HEK293T (cell line): Measurements from ENCODE around the gene SCG5.

Experiments used
- CTCF ChIA-PET: fragments of 350-600 bp; formaldehyde crosslinking; extraction: SDS; loops from one replicate; lab custom pipeline; 2021; ENCODE audit warnings: antibody characterized with exemption, inconsistent platforms; lab: Yijun Ruan, JAX
- POLR2A ChIA-PET: fragments of 350-600 bp; formaldehyde crosslinking; extraction: SDS; loops from one replicate; lab custom pipeline; 2020; ENCODE audit warnings: antibody characterized with exemption, inconsistent platforms; lab: Yijun Ruan, JAX
- DNase-seq: peaks from one replicate; pipeline ENCODE4 v3.0.0; 2012; ENCODE audit warnings: mixed read lengths; ENCODE audit errors: extremely low spot score
- ARNT ChIP-seq: fragments of 450-650 bp; IDR thresholded peaks from 2 replicates; pipeline ENCODE4 v1.6.1; 2017; ENCODE audit warnings: mild to moderate bottlenecking
- BHLHE40 ChIP-seq: fragments of 450-650 bp; IDR thresholded peaks from 2 replicates; pipeline ENCODE4 v1.6.1; 2016; ENCODE audit warnings: mild to moderate bottlenecking, moderate library complexity, borderline replicate concordance
- CTBP1 ChIP-seq: fragments of 450-650 bp; IDR thresholded peaks from 2 replicates; pipeline ENCODE4 v1.6.1; 2016; ENCODE audit warnings: borderline replicate concordance
- ELF4 ChIP-seq: fragments of 450-650 bp; IDR thresholded peaks from 2 replicates; pipeline ENCODE4 v1.6.1; 2017; ENCODE audit warnings: antibody characterized with exemption
- FOXA1 ChIP-seq: fragments of 450-650 bp; IDR thresholded peaks from 2 replicates; pipeline ENCODE4 v1.6.1; 2016; ENCODE audit warnings: mild to moderate bottlenecking
- FOXK2 ChIP-seq: fragments of 450-650 bp; IDR thresholded peaks from 2 replicates; pipeline ENCODE4 v1.6.1; 2016; ENCODE audit warnings: mild to moderate bottlenecking
- FOXM1 ChIP-seq: fragments of 450-650 bp; IDR thresholded peaks from 2 replicates; pipeline ENCODE4 v1.6.1; 2017; ENCODE audit warnings: mild to moderate bottlenecking, borderline replicate concordance
- HDGF ChIP-seq: fragments of 450-650 bp; IDR thresholded peaks from 2 replicates; pipeline ENCODE4 v1.6.1; 2017; ENCODE audit warnings: antibody characterized with exemption, borderline replicate concordance
- L3MBTL2 ChIP-seq: fragments of 450-650 bp; conservative IDR thresholded peaks from 2 replicates; pipeline ENCODE4 v1.6.1; 2016; ENCODE audit warnings: mild to moderate bottlenecking
- LEF1 ChIP-seq: fragments of 450-650 bp; IDR thresholded peaks from 2 replicates; pipeline ENCODE4 v1.6.1; 2017; ENCODE audit warnings: mild to moderate bottlenecking, borderline replicate concordance
- NFRKB ChIP-seq: fragments of 450-650 bp; IDR thresholded peaks from 2 replicates; pipeline ENCODE4 v1.6.1; 2016; ENCODE audit warnings: mild to moderate bottlenecking, moderate library complexity
- SP1 ChIP-seq: fragments of 450-650 bp; IDR thresholded peaks from 2 replicates; pipeline ENCODE4 v1.6.1; 2017
- SUZ12 ChIP-seq: fragments of 450-650 bp; IDR thresholded peaks from 2 replicates; pipeline ENCODE4 v1.6.1; 2016; ENCODE audit warnings: mild to moderate bottlenecking
- TARDBP ChIP-seq: fragments of 450-650 bp; IDR thresholded peaks from 2 replicates; pipeline ENCODE4 v1.6.1; 2016
- ZNF384 ChIP-seq: fragments of 450-650 bp; IDR thresholded peaks from 2 replicates; pipeline ENCODE4 v1.6.1; 2016
- TF ChIP-seq, protein P1 (sequence below): fragments of 450-650 bp; IDR thresholded peaks from 2 replicates; pipeline ENCODE4 v1.6.1; 2016

Gene SCG5

DNA sequence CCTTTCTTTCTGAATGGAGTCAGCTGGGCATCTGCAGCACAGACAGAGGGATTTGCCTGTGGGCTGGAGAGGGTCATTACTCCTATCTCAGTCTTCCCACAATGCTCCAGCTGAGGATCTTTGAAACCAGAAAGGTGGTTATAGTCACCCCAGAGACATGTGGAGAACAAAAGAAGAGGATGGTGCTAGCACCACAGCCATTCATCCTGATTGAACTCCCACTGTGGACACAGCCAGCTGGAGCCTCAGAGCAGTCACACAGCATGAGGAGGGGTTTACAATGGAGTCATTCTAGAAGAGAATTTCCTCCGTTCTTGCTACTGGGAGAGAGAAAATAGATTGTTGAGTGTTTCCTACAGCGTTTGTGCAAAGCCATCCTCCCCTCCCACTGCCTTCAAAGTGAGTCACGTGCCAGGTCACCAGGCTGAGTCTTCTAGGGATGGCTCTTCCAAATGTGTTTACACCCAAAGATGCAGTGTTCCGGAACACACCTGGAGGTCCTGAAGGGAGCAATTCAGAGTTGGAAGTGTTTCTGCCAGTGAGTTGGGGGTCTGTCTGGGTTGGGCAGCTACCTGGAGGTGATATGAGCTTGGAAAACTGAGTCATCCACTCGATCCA is 57.4 kb downstream of the SCG5 start:
- CTCF ChIA-PET = no interaction called here
- no peak for DNase-seq
- no peak for TF ChIP-seq SP1
- TF ChIP-seq BHLHE40 = no peak
- TF ChIP-seq ZNF384 = no peak
- no peak for TF ChIP-seq LEF1
- no peak for TF ChIP-seq TARDBP
- TF ChIP-seq FOXK2 = no peak
- TF ChIP-seq FOXA1 = no peak
- TF ChIP-seq ARNT = no peak
- no peak for TF ChIP-seq ELF4
- no peak for TF ChIP-seq FOXM1
- no peak for TF ChIP-seq SUZ12
- TF ChIP-seq, protein P1, sequence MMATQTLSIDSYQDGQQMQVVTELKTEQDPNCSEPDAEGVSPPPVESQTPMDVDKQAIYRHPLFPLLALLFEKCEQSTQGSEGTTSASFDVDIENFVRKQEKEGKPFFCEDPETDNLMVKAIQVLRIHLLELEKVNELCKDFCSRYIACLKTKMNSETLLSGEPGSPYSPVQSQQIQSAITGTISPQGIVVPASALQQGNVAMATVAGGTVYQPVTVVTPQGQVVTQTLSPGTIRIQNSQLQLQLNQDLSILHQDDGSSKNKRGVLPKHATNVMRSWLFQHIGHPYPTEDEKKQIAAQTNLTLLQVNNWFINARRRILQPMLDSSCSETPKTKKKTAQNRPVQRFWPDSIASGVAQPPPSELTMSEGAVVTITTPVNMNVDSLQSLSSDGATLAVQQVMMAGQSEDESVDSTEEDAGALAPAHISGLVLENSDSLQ = no peak
- no peak for TF ChIP-seq HDGF
- no peak for TF ChIP-seq CTBP1
- no peak for TF ChIP-seq L3MBTL2
- no peak for TF ChIP-seq NFRKB
- POLR2A ChIA-PET = no interaction called here

DNA sequence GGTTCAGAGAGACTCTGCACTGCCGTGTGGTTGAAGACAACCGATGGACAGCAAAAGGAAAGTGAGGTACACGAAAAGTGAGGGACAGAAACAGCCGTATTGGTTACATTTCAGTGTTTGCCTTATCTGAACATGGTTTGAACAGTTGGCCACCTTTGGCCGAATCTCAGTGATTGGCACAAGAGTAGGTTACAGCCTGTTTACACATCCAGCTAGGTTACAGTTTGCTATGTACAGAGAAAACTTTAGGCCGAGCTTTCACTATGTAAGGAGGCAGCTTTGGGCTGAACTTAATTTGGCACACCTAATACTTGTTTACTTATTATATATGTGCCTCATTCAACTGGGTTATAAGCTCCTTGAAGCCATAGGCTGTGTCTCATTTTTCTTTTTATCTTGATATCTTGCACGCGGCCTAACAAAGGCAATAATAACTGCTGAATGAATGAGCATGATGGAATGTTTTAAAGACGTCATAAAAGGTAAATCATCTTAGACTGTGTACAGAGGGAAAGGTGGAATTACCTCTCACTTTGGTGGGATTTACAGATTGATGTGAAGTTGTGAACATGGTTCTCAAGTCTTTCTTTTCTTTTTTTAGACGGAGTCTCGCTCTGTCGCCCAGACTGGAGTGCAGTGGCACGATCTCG is 59.1 kb downstream of the SCG5 start:
- ChIA-PET CTCF (no interaction called here), POLR2A (no interaction called here)
- no peak for TF ChIP-seq FOXA1
- no peak for TF ChIP-seq ARNT
- no peak for TF ChIP-seq BHLHE40
- no peak for TF ChIP-seq SP1
- TF ChIP-seq LEF1 = no peak
- TF ChIP-seq L3MBTL2 = no peak
- no peak for TF ChIP-seq TARDBP
- TF ChIP-seq, protein P1 = no peak
- no peak for TF ChIP-seq NFRKB
- no peak for TF ChIP-seq SUZ12
- TF ChIP-seq HDGF = no peak
- no peak for TF ChIP-seq ZNF384
- TF ChIP-seq ELF4 = no peak
- no peak for TF ChIP-seq CTBP1
- TF ChIP-seq FOXK2 = no peak
- no peak for DNase-seq

DNA sequence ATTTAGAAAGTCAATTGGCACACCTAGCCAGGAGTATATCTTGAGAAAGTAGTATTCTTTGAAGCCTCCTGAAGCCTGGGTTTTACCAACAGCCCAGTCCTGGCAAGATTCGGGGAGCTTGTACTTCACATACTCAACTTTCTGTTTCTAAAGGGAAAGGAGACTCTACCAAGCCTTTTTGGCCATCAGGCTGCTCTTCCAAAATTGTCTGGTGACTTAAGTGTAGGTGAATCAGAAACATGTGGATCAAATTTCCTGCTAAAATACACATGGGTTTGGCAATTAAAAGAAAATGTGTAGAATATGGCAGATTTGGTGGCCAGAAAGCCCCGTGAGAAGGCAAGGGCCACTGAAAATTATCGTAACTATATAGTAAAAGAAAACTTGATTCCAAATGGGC is 60.4 kb downstream of the SCG5 start:
- TF ChIP-seq CTBP1 (no peak), ELF4 (no peak), SP1 (no peak), TARDBP (no peak), FOXA1 (no peak), NFRKB (no peak)
- TF ChIP-seq, protein P1 = no peak
- DNase-seq = no peak
- ChIA-PET POLR2A (no interaction called here), CTCF (no interaction called here)

DNA sequence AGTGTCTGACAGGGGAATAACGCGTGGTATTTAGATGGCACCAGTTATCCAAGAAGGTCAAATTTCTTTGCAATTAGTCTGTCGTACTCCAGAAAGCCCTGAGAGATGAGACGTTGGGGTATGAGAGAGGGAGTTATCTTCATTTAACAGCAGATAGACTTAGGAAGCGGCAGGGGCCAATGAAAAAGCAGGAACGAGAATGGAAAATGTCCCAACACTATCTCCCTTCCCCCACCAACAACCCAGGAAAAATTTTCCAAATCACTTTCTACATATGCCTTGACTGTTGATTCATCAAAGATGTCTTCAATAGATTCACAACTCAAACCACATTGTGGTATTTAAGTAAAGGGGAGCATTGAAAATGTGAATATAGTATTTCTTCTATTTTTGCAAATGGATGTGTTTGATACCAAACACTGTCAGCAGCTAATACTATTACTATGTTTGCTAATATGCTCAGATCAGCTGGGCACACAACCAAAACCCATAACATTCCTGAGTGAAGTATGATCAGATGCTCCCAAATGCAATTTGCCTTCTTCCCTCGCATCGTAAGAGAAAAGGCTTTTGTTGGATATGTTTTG is 63.0 kb downstream of the SCG5 start:
- ChIA-PET CTCF (interaction anchor here (0.6 kb wide), 1 partner anchor 452 kb away, joined by 3 read pairs; no protein-coding TSS in a partner anchor), POLR2A (no interaction called here)
- DNase-seq = no peak
- TF ChIP-seq CTBP1 (no peak), TARDBP (no peak), SUZ12 (no peak), SP1 (no peak), ELF4 (no peak), LEF1 (no peak), NFRKB (no peak), FOXM1 (no peak), HDGF (no peak), BHLHE40 (no peak), FOXK2 (no peak), L3MBTL2 (no peak), FOXA1 (no peak), ZNF384 (no peak), ARNT (no peak)
- TF ChIP-seq, protein P1 = no peak

DNA sequence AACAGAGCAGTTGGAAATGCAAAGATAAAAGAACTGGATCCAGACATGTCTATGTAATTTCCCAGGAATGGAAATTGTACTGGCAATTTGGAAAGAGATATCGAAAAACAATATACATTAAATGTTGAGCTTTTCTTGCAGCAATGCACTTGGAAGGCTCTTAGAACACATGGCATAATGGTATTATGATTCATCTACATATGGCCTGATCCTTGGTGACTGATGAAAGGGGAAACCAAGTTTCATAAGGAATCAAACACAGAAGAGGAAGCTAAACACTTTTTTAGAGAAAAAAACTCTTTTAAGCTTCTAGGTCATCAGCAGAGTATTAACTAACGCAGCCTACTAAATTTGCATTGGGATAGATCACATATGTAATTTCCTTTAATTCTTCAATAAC is 63.9 kb downstream of the SCG5 start:
- no peak for DNase-seq
- ChIA-PET CTCF (no interaction called here), POLR2A (interaction anchor here (1.4 kb wide), 1 partner anchor 114 kb away, joined by 4 read pairs; no protein-coding TSS in a partner anchor)
- no peak for TF ChIP-seq SP1
- TF ChIP-seq FOXA1 = no peak
- TF ChIP-seq, protein P1 = no peak
- no peak for TF ChIP-seq L3MBTL2
- TF ChIP-seq LEF1 = no peak
- TF ChIP-seq HDGF = no peak
- no peak for TF ChIP-seq BHLHE40
- TF ChIP-seq ELF4 = no peak
- no peak for TF ChIP-seq FOXK2
- TF ChIP-seq ZNF384 = no peak
- no peak for TF ChIP-seq TARDBP
- TF ChIP-seq SUZ12 = no peak
- no peak for TF ChIP-seq FOXM1
- TF ChIP-seq CTBP1 = no peak
- TF ChIP-seq NFRKB = no peak
- TF ChIP-seq ARNT = no peak
